NCI-H2196 (cell line): ENCODE data around the gene DDI1.
"Not testable (repeated sequence)": the region's sequence is repeated elsewhere in the genome, so short reads cannot be mapped to it uniquely, and the experiment has no call there.

Experiments
- DNase-seq: peaks from one replicate; lab custom pipeline; 2025; ENCODE audit not compliant: unreplicated experiment; lab: John Stamatoyannopoulos, UW

The DDI1 gene

GRCh38 chr11:104036995-104037394 is 555 bp downstream of the DDI1 start:
- DNase-seq: no peak

- no peak for DNase-seq
These were observed 5.4 kb downstream of the DDI1 start for GRCh38 chr11:104041792-104042191.

DNA sequence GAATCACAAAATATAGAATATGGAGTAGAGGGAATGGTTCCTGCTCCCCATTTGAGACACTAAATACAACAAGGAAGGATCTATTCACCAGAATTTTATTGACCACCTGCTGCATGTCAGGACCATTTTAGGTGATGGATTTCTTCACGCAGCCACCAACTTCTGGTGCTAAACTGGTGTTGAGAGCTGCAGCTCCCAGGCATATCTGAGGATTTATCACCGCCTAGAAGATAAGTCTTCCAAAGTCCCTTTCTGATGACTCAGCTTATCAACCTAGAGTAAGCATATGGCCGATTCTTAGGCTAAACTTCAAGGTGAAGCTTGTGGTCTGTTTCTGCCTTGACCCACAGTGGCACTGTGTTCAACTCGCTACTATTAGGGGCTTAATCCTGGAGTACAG is 6.7 kb downstream of the DDI1 start:
- no peak for DNase-seq

DNA sequence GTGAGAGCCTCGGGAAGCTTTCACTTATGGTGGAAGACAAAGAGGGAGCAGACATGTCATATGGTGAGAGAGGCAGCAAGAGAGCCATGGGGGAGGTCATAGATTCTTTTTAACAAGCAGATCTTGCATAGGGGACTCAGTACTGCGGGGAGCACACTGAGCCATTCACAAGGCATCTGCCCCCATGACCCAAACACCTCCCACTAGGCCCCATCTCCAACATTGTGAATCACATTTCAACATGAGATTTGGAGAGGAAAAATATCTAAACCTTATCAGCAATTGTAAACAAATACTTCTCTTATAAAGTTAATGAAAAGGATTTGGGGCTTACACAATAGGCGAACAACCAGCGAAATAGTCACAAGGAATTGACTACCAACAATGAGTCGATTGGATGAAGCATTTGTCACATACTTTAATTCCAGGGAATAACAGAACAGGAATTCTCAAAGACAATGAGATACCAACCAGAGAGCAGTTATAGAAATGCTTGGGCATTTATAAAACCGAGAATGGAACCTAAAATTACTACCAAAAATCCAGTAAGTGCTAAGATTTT is 7.3 kb downstream of the DDI1 start:
- DNase-seq: no peak

DNA sequence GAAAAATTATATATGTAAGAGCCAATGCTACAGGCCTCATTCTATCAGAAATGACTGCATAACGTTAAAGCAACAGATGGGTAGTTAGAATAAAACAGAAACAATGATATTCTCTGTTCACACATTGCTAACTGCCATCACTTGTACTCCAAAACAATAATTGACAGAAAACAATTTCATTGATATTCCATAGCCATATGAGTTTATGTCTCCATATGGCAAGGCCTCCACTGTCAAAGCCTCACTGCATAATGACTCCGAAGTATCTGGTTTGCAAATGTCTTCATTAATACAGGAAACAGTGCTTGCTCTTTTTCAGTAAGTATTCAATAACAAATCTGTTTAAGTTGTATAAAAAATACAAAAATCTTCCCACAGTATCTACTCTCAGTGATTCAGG is 9.9 kb downstream of the DDI1 start:
- DNase-seq: no peak

DNA sequence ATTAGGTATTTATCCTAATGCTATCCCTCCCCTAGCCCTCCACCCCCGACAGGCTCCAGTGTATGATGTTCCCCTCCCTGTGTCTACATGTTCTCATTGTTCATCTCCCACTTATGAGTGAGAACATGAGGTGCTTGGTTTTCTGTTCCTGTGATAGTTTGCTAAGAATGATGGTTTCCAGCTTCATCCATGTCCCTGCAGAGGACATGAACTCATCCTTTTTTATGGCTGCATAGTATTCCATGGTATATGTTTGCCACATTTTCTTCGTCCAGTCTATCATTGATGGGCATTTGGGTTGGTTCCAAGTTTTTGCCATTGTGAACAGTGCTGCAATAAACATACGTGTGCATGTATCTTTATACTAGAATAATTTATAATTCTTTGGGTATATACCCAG is 10.4 kb downstream of the DDI1 start:
- not testable (repeated sequence) for DNase-seq

DNA sequence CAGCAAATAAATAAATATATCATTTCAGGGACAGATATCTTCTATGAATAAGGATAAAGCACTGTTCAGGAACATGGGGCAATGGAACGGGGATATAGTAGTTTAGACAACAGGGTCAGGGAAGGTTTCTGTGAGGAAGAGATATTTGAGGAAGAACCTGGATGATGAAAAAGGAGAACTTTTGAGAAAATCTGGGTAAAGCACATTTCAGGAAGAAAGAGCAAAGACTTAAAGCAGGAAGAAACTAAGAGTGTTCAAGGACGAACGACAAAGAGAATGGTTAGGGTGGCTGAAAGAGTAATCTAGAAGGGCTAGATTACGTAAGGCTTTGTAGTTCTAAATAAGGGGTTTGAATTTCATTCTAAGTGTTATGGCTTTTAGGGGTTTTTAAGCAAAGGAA is 12.7 kb downstream of the DDI1 start:
- no peak for DNase-seq

DNA sequence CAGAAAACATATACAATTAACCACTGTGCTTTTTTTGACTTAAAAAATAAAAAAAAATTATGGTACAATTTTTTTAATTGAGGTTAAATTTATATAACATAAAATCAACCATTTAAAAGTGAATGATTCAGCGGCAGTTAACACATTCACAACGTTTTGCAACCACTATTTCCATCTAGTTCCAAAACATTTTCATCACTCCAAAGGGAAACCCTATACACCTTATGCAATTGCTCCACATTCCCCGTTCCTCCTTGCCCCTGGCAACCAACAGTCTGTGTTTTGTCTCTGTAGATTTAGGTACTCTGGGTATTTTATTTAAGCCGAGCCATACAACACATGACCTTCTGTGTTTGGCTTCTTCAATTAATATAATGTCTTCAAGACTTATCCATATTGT is 15.3 kb downstream of the DDI1 start:
- DNase-seq: no peak

- no peak for DNase-seq
These were observed 17.5 kb downstream of the DDI1 start for GRCh38 chr11:104053743-104054478.

- DNase-seq: no peak
These were observed 18.6 kb downstream of the DDI1 start for GRCh38 chr11:104054911-104055529.

DNA sequence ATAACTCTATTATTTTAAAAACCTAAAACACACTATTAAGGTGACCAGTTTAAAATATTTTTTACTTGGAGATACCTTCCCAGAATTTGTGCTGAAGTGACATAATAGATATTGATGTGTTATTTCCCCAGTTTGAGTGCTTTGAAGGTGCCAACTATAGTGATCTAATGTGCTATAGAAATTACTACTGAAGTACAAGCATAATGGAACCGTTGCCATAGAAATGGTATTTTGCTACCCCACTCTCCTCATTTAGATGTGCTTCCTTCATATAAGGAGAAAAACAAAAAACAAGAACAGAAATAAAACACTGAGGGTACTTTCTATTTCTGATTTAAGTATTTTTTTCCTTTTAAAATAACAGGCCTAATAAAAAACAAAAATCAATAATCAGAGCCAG is 19.2 kb downstream of the DDI1 start:
- DNase-seq: no peak

DNA sequence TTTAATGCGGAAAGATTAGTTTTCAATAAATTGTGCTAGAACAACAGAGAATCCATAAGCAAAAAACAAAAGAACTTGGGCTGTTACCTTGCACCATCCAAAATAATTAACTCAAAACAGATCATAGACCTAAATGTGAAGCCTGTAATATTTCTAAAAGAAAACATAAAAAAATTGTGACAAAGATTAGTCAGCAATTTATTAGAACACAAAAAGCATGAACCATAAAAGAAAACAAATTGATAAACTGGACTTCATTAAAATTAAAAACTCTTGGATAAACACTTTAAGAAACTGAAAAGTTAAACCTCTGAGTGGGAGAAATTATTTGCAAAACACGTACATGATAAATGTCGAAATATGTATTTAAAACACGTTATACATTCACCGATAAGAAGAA is 21.5 kb downstream of the DDI1 start:
- DNase-seq: no peak

DNA sequence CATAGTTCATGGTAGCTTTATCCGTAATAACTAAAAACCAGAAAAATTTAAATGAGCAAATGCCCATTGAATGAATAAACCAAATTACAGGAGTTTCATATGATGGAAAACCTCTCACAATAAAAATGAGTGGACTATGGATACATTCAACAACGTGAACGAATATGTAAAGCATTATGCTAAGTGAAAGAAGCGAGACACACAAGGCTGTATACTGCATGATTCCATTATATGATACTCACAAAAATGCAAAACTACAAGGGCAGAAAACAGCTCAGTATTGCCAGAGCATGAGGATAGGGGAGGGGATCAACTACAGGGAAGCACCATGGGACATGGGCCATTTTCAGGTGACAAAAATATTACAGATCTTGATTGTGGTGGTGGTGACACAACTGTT is 22.2 kb downstream of the DDI1 start:
- no peak for DNase-seq

DNA sequence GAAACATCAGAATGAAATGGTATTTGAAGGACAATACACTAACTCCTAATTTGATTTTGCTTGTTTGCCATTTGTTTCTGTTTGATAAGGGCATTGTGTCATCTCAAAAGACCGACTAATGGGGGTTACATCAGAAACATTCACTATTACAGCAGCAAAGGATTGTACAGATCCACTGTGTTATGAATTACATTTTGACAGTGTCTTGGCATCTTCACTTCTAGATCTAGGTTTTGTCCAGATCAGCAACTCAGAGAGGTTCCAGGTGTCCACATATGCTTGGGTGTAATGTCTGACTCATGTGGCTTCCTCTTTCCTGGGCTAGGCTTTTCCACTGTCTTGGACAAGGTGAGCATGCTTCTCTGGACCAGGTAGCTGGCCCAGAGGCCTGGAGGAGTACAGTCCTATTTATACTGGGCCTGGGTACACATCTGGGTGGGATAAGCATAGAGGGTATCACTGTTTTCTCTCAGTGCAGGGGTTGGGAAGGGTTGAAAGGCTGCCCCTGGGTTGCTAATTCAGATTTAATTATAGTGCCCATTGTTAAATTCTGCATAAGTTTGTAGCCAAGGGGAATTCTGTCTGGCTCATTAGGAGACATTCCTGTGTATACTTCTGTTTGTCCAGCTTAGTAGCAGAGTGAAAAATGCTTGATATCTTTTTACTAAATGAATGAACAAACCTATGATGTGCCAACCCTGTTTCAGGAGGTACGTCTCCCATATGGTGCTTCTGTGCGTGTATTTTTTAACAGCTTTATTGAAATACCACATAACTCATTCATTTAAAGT is 23.8 kb downstream of the DDI1 start:
- no peak for DNase-seq

DNA sequence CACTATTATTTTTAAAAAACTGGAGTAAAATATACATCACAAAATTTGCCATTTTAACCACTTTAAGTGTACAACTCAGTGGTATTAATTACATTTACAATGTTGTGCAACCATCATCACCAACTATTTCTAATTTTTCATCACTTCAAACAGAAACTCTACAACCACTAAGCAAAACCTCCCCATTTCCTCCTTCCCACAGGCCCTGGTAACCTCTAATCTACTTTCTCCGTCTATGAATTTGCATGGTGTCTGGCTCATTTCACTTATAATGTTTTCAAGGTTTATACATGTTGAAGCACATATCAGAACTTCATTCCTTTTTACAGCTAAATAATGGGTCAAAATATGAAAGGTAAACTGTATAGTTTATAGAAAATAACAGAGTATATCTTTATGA is 24.4 kb downstream of the DDI1 start:
- no peak for DNase-seq

DNA sequence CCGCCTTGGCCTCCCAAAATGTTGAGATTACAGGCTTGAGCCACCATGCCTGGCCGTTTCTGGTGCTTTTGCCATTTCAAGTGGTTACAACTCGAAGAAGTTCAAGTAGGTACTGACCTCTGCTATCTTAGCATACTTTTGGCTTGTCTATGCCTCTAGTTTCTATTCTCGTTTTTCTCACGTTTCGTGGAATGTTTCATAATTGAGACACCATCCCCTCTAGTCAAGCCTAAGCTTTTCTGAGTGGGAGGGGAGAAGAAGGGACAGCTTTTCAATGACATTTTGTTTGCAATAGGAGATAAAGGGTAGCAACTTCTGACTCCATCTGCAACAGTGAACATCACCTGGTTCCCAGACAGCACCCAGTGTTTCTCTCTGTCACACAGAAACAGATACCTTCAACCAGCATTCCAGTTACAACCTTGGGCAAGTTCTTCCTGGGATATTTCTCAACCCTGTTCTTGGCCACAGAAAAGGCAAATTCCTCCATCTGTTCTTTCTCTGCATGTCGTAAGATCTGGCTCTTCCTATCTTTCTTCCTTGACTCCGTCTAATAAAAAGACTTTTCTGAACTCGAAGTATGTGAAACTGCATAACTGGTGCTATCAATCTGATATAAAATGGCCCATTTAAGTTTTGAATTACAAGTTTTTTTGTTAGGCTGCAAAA is 25.5 kb downstream of the DDI1 start:
- no peak for DNase-seq

DNA sequence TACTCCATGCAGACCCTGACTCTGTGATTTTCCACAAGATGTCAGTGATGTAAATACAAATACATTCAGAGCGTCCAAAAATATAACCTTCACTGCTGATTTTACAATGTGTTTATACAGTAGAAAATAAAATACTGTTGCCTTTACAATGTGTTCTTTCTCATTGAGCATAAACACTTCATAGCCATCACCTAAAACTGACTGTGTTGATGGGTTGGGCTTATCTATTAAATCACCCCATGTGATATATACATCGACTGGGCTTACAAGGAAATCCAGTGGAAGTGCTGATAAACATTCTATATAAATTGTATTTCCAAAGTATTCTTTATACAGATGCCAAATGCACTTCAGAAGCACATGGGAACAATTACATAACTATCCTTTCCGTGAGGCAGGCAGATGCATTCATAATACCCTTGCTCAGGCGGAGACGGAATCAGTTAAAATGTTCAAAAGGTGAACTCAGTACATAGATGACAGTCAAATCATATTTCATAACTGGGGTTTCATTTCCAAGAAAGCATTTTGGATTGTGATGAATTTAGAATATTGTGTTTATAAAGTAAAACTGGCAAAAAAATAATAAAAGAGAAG is 27.7 kb downstream of the DDI1 start:
- no peak for DNase-seq

GRCh38 chr11:104067534-104067933 is 31.1 kb downstream of the DDI1 start:
- no peak for DNase-seq

DNA sequence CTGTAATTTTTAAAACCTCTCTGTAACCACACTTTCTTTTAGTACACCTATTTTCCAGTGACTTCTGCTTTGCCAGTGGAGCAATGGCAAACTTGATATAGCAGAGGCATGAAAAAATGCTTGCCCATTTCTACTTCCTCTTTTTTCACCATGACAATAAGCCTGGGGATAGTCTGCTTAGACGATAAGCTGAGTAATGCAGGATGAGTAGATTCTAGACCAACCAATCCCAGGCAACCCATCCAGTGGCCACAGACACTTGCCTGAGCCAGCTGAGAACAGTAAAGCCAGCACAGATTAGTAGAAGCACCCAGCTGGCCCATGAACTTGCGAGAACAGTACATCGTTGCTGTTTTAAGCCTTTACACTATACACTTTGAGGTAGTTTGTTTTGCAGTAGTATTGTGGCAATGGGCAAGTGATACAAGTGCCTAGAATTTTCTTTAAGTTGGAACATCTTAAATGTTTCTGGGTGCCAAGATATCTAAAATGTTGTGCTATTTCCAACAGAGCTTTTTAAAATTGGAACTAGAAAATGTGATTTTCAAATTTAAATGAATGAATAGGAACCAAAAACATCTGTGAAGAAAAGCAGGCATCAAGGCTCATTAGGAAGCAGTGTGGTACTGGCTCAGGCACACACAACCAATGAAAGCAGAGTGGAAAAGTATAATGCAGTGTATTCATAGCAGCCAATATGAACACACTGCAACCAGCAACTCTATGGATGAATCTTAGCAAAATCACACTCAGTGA is 37.7 kb downstream of the DDI1 start:
- no peak for DNase-seq

DNA sequence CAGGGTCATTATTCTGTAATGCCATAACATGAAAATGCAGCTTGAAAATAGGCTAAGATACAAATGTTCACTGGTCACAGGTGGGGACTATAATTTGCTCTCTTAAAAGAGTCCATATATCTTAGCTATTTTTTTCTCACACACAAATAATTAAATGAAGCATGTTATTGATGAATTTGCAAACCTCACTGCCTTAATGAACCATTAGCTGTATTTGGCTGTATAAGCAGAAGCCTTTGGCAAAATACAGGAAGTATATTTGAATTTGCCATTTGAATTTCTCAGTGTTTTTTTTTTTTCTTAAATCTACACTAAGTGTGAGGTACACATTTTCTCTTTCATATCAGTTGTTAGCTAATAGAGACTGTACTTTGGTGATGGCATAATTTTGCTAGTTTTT is 38.7 kb downstream of the DDI1 start:
- no peak for DNase-seq
